ENCODE measurements around the gene RNPEPL1.
A peak's percentile ranks its signal among the peaks of the same experiment; 100 is the strongest.

Gene RNPEPL1

DNA sequence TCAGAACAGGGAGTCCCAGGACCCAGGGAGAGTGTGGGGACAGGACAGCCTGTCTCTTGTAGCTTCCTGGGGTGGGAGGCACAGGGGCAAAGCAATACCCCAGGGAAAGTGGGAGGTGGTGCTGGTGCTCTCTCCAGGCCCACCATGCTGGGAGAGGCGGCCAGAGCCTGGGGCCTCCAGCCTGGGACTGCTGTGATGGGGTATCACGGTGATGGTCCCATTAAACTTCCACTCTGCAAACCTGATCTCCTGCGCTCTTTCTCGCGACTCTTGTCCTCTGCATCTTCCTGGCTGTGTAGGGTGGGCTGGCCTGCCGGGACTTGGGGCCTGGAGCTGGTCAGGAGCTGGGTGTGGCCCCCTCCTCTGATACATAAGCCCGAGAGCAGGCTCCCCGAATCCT, 10.2 kb downstream of the RNPEPL1 start:
- no peak for DNase-seq

DNA sequence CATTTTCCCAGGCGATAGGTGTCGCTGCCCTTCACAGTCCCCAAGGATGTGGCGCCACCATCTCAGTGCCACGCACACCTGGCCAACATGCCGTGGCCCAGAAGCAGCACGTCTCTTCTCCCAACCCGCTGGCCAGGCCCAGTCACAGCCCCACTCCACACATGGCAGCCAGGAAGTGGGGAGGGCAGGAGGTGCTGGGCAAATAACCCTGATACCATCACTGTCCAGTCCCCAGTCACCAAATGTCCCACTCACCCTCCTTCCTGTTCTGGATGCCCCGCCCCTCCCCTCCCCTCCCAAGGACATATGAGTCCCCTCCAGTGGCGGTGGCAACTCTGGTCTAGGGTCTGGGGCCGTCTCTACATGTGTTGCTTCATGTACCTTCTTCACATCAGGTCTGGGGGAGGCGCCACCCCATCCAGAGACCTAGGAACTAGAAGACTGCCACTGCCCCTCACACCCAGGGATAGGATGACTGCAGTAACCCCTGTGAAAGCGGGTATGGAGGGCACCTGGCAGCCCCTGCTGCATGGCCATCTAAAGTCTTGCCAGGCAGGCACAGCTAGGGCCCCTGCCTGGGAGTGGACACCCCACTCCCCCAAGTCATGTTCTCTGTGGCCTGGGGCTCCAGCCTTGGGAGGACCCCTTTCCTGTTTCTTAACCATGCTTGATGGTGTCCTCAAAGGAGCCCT, 10.9 kb downstream of the RNPEPL1 start:
- no peak for DNase-seq

DNA sequence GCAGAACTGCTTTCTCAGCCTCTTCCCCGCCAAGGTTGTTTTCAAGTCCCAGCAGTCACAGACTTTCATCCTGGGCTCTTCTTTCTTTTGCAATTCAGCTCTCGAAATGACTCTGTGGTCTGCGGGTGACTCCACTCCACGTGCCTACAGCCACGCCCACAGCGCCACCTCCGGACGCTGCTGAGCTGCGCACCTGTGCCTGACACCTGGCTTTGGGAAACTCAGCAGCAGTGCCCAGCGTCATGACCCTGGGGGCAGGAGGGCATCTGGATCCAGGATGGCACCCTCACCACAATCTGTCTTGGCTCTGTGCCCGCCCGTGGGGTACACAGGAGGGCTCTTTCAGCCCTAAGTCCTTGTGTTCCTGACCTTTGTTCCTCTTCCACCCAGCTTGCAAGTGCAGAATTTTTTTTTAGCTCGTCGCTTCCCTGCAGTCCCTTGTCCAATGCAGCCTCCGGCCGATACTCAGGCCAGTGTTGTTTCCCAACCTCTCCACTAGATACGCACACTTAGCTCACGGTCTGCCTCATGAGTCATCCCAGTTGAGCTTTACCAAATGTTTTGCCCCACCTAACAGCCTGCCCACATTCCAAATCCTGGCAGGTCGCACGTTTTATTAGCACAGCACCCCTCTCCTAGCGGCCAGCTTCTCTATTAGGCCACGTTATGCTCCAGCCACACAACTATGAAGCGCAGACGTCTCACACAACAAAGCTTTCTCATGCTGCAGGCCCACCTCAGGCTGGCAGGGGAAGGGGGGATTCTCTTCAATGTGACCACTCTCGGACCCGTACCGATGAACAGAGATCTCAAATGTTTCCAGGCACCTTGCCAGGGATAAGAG, 11.7 kb downstream of the RNPEPL1 start:
- peak; percentile 39 for DNase-seq

DNA sequence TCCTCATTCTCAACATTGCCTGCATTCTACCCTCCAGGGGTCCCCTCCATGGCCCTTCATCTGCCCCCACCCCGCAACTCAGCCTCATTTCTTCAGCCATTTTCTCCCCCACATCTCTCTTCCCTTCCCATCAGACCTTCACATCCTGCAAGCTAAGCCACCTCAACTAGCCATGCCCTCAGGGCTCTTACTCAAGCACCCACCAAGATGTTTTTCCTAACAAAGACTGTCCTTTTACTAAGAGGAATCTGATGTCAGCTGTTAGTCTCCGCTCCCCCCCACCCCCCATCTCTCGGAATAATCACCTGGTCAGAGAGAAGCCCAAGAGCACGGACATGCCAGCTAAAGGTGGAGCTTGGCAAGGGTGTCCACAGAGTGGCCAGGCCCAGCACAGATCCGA, 13.5 kb downstream of the RNPEPL1 start:
- no peak for DNase-seq

DNA sequence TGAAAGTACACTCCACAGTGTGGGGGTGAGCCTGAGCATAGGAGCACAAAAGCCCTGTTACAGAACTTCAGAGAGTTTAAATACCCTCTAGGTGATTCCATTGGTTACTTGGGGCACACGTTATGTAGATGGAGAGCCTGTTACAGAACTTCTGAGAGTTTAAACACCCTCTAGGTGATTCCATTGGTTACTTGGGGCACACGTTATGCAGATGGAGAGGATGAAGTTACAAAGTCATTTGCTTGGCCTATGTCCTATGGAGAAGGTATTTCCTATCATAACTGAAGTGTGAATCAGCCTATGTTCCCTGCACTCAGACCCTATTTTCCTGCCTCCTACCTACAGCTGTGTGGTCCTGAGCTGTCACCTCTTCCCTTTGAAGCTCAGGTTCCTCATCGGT, 14.5 kb downstream of the RNPEPL1 start:
- no peak for DNase-seq

DNA sequence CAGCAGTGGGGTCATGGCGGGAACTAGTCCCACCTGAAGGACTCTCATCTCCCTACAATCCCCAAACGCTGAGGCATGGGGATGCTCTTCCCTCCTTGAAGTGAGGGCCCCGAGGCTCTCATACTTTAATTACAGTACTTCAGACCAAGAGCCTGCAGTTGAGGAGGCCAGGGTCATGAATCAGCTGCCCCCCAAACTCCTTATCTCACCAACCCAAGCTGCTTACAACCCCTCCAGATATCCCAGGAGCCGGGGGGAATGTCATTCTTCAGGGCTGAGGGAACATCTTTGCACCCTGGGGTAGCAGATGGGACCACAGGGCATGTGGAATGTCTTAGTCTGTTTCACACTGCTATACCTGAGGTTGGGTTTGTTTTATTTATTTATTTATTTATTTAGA, 15.5 kb downstream of the RNPEPL1 start:
- DNase-seq: no peak

DNA sequence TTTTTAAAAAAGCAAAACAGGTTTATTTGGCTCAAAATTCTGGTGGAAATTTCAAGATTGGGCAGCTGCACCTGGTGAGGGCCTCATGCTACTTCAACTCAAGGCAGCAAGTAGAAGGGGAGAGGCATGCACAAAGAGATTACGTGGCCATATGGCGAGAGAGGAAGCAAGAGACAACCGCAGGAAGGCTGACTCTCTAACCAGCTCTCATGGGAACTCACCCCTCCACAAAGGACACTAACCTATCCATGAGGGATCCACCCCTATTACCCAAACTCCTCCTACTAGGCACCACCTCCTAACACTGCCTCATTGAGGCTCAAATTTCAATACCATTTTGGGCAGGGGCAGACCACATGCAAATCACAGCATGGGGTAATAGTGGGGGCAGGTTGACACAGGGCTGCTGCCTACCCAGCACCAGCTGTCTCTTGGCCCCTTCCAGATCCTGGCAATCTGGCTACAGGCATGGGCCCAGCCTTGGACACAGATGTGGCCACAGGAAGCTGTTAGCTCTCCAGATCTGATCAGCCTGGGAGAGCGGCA, 16.3 kb downstream of the RNPEPL1 start:
- DNase-seq: peak; percentile 54

DNA sequence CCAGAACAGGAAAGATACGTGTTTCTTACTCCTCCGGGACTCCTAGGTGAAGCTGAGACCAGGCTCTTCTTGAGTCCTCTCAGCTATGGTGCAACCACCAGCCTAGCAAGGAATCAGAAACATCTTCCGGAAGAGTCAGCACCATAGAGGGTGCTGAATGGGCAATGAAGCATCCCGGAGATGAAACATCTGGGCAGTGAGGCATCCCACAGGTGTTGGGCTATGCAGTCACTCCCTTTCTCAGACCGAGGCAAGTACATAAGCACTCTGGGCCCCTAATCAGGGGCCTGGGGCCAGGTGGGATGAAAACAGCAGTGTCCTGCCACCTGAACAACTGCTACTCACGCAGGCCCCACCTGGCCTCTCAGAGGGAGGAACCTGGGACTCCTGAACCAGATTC, 16.8 kb downstream of the RNPEPL1 start:
- DNase-seq: no peak

DNA sequence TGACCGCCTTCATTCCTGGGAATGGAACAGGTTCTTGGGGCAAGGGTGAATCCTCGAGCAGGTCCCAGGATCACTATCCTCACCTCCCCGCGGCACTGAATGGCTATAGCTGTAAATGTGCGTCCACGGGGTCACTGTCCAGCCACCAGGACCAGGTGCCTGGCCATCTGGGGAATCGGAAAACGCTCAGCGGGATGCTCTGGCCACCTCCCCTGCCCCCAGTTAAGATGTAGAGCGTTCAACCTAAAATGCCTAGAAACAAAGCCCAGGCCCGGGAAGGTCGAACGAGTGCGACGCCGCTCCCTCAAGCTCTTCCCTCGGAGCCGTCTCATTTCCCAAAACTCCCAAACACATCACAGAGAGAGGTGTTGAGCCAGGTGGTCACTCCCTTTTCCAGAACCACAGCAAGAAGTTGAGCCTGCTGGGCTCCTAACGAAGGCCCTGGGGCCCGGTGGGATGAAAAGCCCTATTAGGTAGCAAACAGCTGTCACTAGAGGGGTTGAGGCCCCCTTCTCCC, 17.5 kb downstream of the RNPEPL1 start:
- no peak for DNase-seq

DNA sequence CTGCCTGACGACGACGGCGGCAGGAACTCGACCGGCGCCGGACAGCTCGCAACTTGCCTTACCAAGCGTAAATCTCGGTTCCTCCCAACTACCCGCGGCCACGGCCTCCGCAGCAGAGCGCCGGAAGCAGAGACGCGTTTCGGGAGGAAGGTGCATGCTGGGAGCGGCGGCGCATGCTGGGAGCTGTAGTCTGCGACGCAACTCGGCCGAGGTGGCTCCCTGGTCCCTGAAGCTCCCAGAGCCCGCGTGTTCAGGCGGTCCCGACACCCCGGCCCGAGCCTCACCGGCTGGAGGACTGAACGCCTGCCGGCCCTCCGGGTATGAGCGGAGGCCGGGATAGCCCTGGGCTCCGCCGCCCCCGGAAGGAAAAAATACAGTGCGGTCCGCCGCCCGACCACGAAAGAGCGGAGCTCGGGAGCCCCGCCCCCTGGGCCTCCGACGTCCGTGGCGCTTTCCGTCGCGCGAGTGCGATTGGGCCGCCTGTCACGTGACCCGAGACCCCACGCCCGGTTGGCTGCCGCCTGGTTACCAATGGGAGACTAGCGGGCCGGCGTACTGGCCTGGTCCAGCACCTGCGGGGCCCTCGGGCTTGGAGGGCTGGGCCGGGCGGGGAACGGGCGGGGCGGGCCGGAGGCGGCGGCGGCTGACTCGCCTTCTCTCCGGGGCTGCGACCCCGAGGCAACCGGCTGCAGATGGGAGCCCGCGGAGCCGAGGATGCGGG, 18.1 kb downstream of the RNPEPL1 start, which contains the start of gene CAPN10:
Gene CAPN10, plus strand, starts transcription at position 537 of the 721 bp plus-strand sequence. Its CDS starts 178 bp downstream, at position 715.
- DNase-seq: peak; percentile 94

DNA sequence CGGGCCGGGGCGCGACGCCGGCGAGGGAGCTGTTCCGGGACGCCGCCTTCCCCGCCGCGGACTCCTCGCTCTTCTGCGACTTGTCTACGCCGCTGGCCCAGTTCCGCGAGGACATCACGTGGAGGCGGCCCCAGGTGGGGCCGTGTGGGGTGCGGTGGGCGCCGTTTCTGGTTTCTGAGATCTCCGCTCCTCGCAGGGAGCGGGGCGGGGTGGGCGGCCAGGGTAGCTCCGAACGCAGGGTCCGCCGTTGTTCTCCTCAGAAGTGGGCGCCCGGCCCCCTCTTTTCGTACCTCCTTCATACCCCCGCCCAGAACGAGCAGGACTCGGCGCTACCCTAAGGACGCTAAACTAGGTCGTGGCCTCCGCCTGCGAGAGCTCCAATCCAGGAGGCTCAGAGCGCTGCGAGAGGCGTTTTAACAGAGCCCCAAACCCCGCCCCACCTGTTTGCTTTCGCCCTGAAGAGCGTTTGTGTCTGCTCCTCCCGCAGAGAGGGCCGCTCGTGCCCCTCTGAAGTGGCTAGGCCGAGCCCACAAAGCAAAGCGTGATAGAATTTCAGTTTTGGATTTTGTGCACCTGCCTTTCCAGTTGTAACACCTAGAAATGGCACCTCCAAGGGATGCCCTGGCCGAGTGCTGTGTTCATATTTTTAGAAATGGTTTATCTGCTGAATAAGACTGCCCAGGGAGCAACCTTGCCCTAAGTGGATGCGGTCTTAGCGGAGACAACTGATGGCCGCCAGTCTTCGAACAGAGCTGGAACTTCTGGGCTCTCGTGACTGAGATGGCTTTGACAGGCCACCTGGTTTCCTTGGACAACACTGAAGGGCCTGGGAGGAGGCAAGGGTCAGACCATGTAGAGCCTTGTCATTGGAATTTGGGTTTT, 18.9 kb downstream of the RNPEPL1 start:
- DNase-seq: no peak

DNA sequence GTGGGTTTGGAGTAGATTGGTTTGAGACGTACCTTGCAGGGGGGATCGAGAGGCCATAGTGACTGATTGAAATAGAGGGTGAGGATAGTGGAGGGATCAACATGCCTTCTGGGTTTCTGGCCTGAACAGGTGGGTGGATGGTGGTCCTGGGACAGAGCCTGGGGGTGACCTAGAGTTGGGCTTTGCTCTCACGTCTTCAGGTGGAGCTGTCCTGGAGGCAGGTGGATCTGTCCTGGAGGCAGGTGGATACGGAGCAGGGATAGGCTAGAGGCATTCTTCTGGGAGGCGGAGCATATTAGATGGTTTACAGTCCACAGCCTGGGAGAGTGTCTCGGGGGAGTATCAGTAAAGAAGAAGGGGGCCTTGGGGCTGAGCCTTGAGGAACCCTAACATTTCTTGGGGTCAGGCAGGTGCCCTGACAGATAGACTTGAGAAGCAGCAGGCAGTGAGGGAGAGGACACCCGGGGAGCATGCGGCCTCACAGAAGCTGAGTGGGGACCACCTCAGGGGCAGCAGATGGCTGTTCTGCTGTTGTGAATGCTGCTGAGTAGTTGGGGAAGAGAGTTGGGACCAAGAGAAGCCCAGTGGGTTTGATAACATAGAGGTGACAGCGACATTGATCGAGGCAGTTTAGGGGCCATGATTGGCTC, 19.8 kb downstream of the RNPEPL1 start:
- no peak for DNase-seq

DNA sequence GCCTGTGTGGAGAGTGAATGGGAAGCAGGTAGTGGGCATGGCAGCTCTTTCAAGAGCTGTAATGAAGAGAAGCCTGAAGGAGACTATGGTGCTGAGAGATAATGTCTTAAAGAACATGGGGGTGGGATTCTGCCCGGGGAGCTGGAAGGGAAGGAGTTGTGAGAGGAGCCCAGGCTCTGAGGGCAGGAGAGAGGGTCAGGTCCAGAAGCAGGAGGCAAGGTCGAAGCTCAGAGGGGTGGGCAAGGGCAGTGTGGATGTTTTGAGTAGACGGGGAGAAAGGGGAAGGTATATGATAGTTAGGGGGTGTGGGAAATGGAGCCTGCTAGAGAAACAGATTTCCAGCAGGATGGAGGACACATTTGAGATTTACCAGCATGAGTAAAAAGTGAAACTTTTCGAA, 20.4 kb downstream of the RNPEPL1 start:
- no peak for DNase-seq

DNA sequence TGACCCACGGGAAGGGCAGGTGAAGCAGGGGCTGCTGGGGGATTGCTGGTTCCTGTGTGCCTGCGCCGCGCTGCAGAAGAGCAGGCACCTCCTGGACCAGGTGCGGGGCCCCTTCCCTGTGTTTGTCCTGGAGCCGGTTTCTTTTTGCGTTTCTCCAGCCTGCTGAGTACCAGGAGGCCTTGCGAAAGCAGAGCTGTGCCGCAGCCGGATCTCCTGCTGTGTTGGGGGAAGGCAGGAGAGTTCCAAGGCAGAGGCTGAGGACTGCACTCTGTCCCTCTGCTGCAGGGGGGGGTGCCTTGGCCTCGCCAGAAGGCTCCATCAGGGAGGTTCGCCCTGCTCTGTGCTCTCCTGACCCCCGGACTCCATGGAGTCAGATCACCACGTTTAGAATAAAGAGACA, 21.1 kb downstream of the RNPEPL1 start:
- no peak for DNase-seq

DNA sequence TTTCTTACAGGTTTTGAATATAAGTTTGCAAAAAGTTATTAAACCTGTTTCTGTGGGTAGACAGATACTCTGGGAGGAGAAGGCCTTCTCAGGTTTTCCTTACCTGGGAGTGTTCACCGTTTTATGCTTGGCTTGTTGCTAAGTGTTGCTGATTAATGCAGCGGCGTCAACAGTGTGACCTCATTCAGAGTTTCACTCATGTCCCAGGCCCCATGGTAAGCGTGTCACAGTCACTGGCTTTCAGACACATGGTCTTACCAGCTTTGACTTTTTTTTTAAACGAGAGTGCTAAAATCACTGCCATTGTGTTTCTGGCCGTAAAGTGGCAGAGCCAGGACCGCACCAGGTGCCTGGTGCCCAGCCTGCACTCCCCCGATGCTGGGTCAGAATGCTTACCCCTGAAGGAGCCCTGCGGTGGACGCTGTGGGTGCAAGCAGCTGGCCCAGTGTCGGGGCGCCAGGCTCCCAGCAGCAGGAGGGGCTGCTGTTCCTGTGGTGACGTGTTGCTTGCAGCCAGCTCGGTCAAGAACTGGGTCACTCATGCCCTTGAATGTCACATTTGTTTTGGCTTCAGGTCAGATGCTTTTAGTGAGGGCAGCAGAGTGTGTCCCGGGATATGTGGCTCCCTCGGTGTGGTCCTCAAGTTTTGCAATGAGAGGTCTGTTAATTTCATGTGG, 21.7 kb downstream of the RNPEPL1 start:
- no peak for DNase-seq

DNA sequence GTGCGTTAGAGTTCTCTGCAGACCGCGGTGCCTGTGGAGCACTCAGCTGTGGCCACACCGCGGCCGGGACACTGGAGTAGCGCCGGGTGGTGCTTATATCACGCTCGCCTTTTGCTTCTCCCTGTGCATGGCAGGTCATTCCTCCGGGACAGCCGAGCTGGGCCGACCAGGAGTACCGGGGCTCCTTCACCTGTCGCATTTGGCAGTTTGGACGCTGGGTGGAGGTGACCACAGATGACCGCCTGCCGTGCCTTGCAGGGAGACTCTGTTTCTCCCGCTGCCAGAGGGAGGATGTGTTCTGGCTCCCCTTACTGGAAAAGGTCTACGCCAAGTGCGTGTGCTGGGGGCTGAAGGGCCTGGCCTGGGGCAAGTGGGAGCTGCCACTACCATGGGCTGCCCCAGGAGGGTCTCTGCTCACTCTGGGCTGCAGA, 22.4 kb downstream of the RNPEPL1 start:
- DNase-seq: no peak

DNA sequence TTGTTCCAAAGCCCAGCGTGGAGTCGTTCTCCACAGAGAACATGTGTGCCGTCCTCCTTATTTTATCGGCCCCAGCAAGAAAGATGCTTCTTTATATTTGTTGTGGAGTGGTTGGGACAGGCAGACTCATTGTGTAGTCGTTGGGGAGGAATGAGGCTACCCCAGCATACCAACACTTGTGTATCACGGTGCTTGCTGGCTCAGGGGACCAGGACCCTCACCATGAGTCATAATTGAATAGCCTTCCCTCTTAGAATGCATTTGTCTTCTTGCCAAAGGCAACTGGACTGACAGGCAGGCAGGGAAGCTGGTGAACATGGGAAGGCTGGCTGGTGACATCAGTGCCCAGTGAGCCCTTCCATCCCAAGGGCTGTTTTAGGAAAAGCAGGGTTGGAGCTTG, 22.9 kb downstream of the RNPEPL1 start:
- peak; percentile 51 for DNase-seq

DNA sequence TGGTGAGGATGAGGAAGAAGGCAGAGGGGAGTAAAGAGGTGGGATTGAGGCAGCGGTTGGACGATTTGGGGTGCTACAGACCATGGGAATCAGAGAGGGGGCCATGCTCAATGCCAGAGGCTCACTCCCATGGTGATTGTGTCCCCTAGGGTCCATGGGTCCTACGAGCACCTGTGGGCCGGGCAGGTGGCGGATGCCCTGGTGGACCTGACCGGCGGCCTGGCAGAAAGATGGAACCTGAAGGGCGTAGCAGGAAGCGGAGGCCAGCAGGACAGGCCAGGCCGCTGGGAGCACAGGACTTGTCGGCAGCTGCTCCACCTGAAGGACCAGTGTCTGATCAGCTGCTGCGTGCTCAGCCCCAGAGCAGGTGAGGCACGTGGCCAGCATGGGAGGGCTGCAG, 23.5 kb downstream of the RNPEPL1 start:
- no peak for DNase-seq

DNA sequence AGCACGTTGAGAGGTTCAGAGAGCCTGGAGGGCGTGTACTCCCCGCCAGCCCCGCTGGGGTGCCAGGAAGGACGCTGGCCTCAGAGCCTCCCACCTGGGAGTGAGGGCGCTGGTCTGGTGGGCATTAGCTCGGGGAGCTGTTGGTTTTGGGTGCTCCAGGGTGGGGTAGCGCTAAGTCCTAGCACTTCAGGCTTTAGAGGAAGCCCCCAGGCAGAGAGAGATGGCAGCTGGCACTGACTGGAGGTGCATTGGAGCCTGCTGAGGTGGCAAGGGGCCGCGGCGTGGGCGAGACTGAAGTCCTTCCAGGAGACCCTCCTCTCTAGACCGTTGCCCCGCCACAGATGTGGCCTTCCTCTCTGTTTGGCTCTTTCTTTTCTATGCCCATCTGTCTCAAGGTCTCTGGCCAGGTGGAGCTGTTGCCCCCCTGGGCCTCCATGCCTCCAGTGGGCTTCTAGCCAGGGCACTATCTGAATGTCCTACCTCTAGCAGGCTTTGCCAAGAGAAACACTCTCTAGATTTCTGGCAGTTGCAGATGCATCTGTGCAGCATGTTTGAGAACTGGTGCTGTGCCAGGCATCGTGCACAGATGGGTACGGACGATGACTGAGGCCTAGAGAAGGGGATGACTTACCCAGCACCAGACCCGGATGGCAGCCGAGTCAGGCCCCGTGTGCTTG, 24.9 kb downstream of the RNPEPL1 start:
- DNase-seq: no peak
